Breast epithelium (tissue), 4 donors: ENCODE results near the gene VIL1. TPM values are rescaled to one million over a fixed set of nuclear protein-coding genes. Genes with fewer than 3 reads are reported as not detected.

Experiments
- DNase-seq, 2 donors: peaks; one replicate each; pipeline ENCODE4 v3.0.0-alpha.2; 2019; ENCODE audit warnings: low spot score in 2 of 2
- H3K27ac ChIP-seq, 2 donors: fragments of 200-600 bp; sonication (generic) in 1 of 2; one replicate each; pipeline ENCODE4 v1.5.1; 2016 to 2019; ENCODE audit warnings: mild to moderate bottlenecking in 1 of 2
- H3K27me3 ChIP-seq, 2 donors: fragments of 200-600 bp; sonication (generic) in 1 of 2; one replicate each; pipeline versions ENCODE4 v1.5.1 to v1.6.0; 2017 to 2019; ENCODE audit warnings: control low read depth in 1 of 2, mild to moderate bottlenecking in 1 of 2
- H3K36me3 ChIP-seq: fragments of 200-600 bp; one replicate; pipeline ENCODE4 v1.5.1; 2019
- H3K4me1 ChIP-seq, 2 donors: fragments of 200-600 bp; sonication (generic); one replicate each; pipeline ENCODE4 v1.5.1; 2016 to 2019; ENCODE audit warnings: control low read depth in 1 of 2
- H3K4me3 ChIP-seq, 3 donors: fragments of 200-600 bp; sonication (generic); 1 replicate in 2 of 3; 2 replicates in 1 of 3; pipeline ENCODE4 v1.5.1; 2016 to 2019; ENCODE audit warnings: mild to moderate bottlenecking in 3 of 3, moderate library complexity in 2 of 3
- H3K9me3 ChIP-seq, 2 donors: fragments of 200-600 bp; sonication (generic) in 1 of 2; one replicate each; pipeline ENCODE4 v1.5.1; 2016 to 2019; ENCODE audit warnings: control low read depth in 1 of 2
- CTCF ChIP-seq, 3 donors: fragments of 450-650 bp; IDR thresholded peaks; one replicate each; pipeline ENCODE4 v1.5.1; 2016 to 2017; ENCODE audit warnings: antibody characterized with exemption in 3 of 3, mild to moderate bottlenecking in 3 of 3, moderate library complexity in 3 of 3
- POLR2A ChIP-seq: fragments of 450-650 bp; IDR thresholded peaks from one replicate; pipeline ENCODE4 v1.6.1; 2016; ENCODE audit warnings: antibody characterized with exemption, mild to moderate bottlenecking, moderate library complexity
- POLR2AphosphoS5 ChIP-seq, 3 donors: sonication (generic); formaldehyde crosslinking; IDR thresholded peaks; one replicate each; pipeline ENCODE4 v1.6.1; 2017; ENCODE audit warnings: antibody characterized with exemption in 3 of 3
- intact Hi-C: fragments of 100-400 bp; cut with DNase I; formaldehyde crosslinking; loops from one replicate; pipeline ENCODE4 v1.15.1; 2023; ENCODE audit warnings: low total_unique reads
- total RNA-seq, 3 donors: library from RNA; depleted of rRNA; stranded (reverse); fragments of >200 nt; gene quantifications; one replicate each; pipeline ENCODE4 v1.1.0, GENCODE V29; 2016

The VIL1 gene
- total RNA-seq, 3 donors from 2014 or later = under 0.01 to 2.9 TPM; not detected in 1

- no peak for DNase-seq
- Histone ChIP-seq H3K27me3 (no peaks in the 10 kb centered on the region), H3K27ac (no peak overlapping the region), H3K4me1 (no peaks in the 10 kb centered on the region), H3K9me3 (no peaks in the 10 kb centered on the region), H3K4me3 (no peak overlapping the region), H3K36me3 (no peaks in the 10 kb centered on the region)
- intact Hi-C loops = no loop called here
- no peak for TF ChIP-seq POLR2A
Measured at GRCh38 chr2:218384975-218385374, 33.9 kb upstream of the VIL1 start.

- H3K4me1 ChIP-seq = no peaks in the 10 kb centered on the region
- TF ChIP-seq POLR2A (no peak), CTCF (IDR thresholded peaks at IDR 0.05) (no peak), POLR2AphosphoS5 (IDR thresholded peaks at IDR 0.05) (no peak)
- H3K27me3 ChIP-seq = no peaks in the 10 kb centered on the region
- H3K27ac ChIP-seq = no peak overlapping the region
- no peaks in the 10 kb centered on the region for H3K36me3 ChIP-seq
- no peak for DNase-seq
- H3K4me3 ChIP-seq = peak overlapping the region; percentile 18 to 54 (median 38)
- no peaks in the 10 kb centered on the region for H3K9me3 ChIP-seq
- intact Hi-C loops = no loop called here
Measured at GRCh38 chr2:218386505-218387368, 32.2 kb upstream of the VIL1 start.

- TF ChIP-seq POLR2AphosphoS5 (IDR thresholded peaks at IDR 0.05) (no peak), POLR2A (no peak), CTCF (IDR thresholded peaks at IDR 0.05) (no peak)
Measured at GRCh38 chr2:218387369-218388194, 31.3 kb upstream of the VIL1 start.

GRCh38 chr2:218389333-218390150, 29.4 kb upstream of the VIL1 start:
- DNase-seq = no peak
- intact Hi-C loops = no loop called here
- no peaks in the 10 kb centered on the region for H3K27me3 ChIP-seq
- H3K4me1 ChIP-seq = no peaks in the 10 kb centered on the region
- H3K36me3 ChIP-seq = no peaks in the 10 kb centered on the region
- TF ChIP-seq CTCF (IDR thresholded peaks at IDR 0.05) (no peak), POLR2A (no peak), POLR2AphosphoS5 (IDR thresholded peaks at IDR 0.05) (no peak)
- no peaks in the 10 kb centered on the region for H3K9me3 ChIP-seq
- H3K27ac ChIP-seq = no peak overlapping the region
- no peak overlapping the region for H3K4me3 ChIP-seq

More at GRCh38 chr2:218387369-218388194, 31.3 kb upstream of the VIL1 start:
- Histone ChIP-seq H3K27ac (peak overlapping the region in 1 of 2 donors; percentile 20), H3K4me3 (peak overlapping the region; percentile 18 to 54 (median 38)), H3K4me1 (no peaks in the 10 kb centered on the region), H3K9me3 (no peaks in the 10 kb centered on the region), H3K27me3 (no peaks in the 10 kb centered on the region), H3K36me3 (no peaks in the 10 kb centered on the region)
- intact Hi-C loops = no loop called here
- no peak for DNase-seq

- intact Hi-C loops = no loop called here
- DNase-seq = no peak
- H3K27ac ChIP-seq = no peak overlapping the region
- TF ChIP-seq POLR2AphosphoS5 (IDR thresholded peaks at IDR 0.05) = no peak
- H3K4me1 ChIP-seq = no peaks in the 10 kb centered on the region
- H3K36me3 ChIP-seq = no peaks in the 10 kb centered on the region
- H3K27me3 ChIP-seq = no peaks in the 10 kb centered on the region
- no peak overlapping the region for H3K4me3 ChIP-seq
- H3K9me3 ChIP-seq = no peaks in the 10 kb centered on the region
Measured at GRCh38 chr2:218391202-218391601, 27.7 kb upstream of the VIL1 start.
